ENCODE results near the gene ANKRD9. TPM values are rescaled to one million over a fixed set of nuclear protein-coding genes. Genes with fewer than 3 reads are reported as not detected.
"Not testable (repeated sequence)": the region's sequence is repeated elsewhere in the genome, so short reads cannot be mapped to it uniquely, and the experiment has no call there.

ANKRD9 gene
- total RNA-seq, 2 donors from 2014 or later = 6.0 to 6.9 TPM

- H3K4me1 Mint-ChIP-seq = peaks cover 17% of the 10 kb centered on the region
- peak overlapping the region; percentile 82 for H3K4me3 Mint-ChIP-seq
- H3K27me3 Mint-ChIP-seq = no peaks in the 10 kb centered on the region
- H3K9me3 Mint-ChIP-seq = no peaks in the 10 kb centered on the region
- ATAC-seq (replicated peaks) = no peak
- no peaks in the 10 kb centered on the region for H3K36me3 Mint-ChIP-seq (ENCODE audit: low read depth)
- peak overlapping the region; percentile 72 for H3K27ac Mint-ChIP-seq
Measured at GRCh38 chr14:102523569-102524450, 14.2 kb upstream of the ANKRD9 start.

GRCh38 chr14:102523200-102523568 lies 13.6 kb upstream of the ANKRD9 start:
- Mint-ChIP-seq H3K4me3 (peak overlapping the region; percentile 82), H3K9me3 (no peaks in the 10 kb centered on the region), H3K4me1 (peaks cover 17% of the 10 kb centered on the region), H3K36me3 (ENCODE audit: low read depth) (no peaks in the 10 kb centered on the region), H3K27me3 (no peaks in the 10 kb centered on the region), H3K27ac (peak overlapping the region; percentile 72)
- no peak for ATAC-seq (replicated peaks)

- not testable (repeated sequence) for ATAC-seq (replicated peaks); H3K27me3 Mint-ChIP-seq; H3K9me3 Mint-ChIP-seq; H3K36me3 Mint-ChIP-seq (ENCODE audit: low read depth); H3K4me1 Mint-ChIP-seq; H3K4me3 Mint-ChIP-seq; H3K27ac Mint-ChIP-seq
Measured at GRCh38 chr14:102519709-102520108, 10.1 kb upstream of the ANKRD9 start.

- ATAC-seq (replicated peaks) = no peak
- H3K27ac Mint-ChIP-seq = no peak overlapping the region
- no peaks in the 10 kb centered on the region for H3K27me3 Mint-ChIP-seq
- H3K36me3 Mint-ChIP-seq (ENCODE audit: low read depth) = no peaks in the 10 kb centered on the region
- H3K4me3 Mint-ChIP-seq = peak overlapping the region; percentile 64
- H3K9me3 Mint-ChIP-seq = no peaks in the 10 kb centered on the region
- peaks cover 3% of the 10 kb centered on the region for H3K4me1 Mint-ChIP-seq
Measured at GRCh38 chr14:102518063-102518648, 8.6 kb upstream of the ANKRD9 start.

GRCh38 chr14:102517392-102518062 lies 8.0 kb upstream of the ANKRD9 start:
- H3K4me3 Mint-ChIP-seq = peak overlapping the region; percentile 64
- peak overlapping the region; percentile 59 for H3K27ac Mint-ChIP-seq
- peak; percentile 3 for ATAC-seq (replicated peaks)
- no peaks in the 10 kb centered on the region for H3K4me1 Mint-ChIP-seq
- H3K27me3 Mint-ChIP-seq = no peaks in the 10 kb centered on the region
- H3K36me3 Mint-ChIP-seq (ENCODE audit: low read depth) = no peaks in the 10 kb centered on the region
- no peaks in the 10 kb centered on the region for H3K9me3 Mint-ChIP-seq

GRCh38 chr14:102516531-102517391 lies 7.2 kb upstream of the ANKRD9 start:
- no peaks in the 10 kb centered on the region for H3K36me3 Mint-ChIP-seq (ENCODE audit: low read depth)
- ATAC-seq (replicated peaks) = peak; percentile 84
- H3K27me3 Mint-ChIP-seq = no peaks in the 10 kb centered on the region
- peak overlapping the region; percentile 77 for H3K4me3 Mint-ChIP-seq
- H3K27ac Mint-ChIP-seq = no peak overlapping the region
- H3K4me1 Mint-ChIP-seq = no peaks in the 10 kb centered on the region
- no peaks in the 10 kb centered on the region for H3K9me3 Mint-ChIP-seq

GRCh38 chr14:102514987-102515733 lies 5.6 kb upstream of the ANKRD9 start:
- Mint-ChIP-seq H3K9me3 (no peaks in the 10 kb centered on the region), H3K27me3 (no peaks in the 10 kb centered on the region), H3K27ac (no peak overlapping the region), H3K36me3 (ENCODE audit: low read depth) (no peaks in the 10 kb centered on the region), H3K4me1 (no peaks in the 10 kb centered on the region), H3K4me3 (no peak overlapping the region)
- ATAC-seq (replicated peaks) = no peak

- no peak overlapping the region for H3K27ac Mint-ChIP-seq
- no peak for ATAC-seq (replicated peaks)
- H3K27me3 Mint-ChIP-seq = no peaks in the 10 kb centered on the region
- no peak overlapping the region for H3K4me3 Mint-ChIP-seq
- H3K9me3 Mint-ChIP-seq = no peaks in the 10 kb centered on the region
- no peaks in the 10 kb centered on the region for H3K4me1 Mint-ChIP-seq
- no peaks in the 10 kb centered on the region for H3K36me3 Mint-ChIP-seq (ENCODE audit: low read depth)
Measured at GRCh38 chr14:102513899-102514772, 4.6 kb upstream of the ANKRD9 start.

GRCh38 chr14:102512793-102513300 lies 3.3 kb upstream of the ANKRD9 start:
- Mint-ChIP-seq H3K4me1 (no peaks in the 10 kb centered on the region), H3K36me3 (ENCODE audit: low read depth) (no peaks in the 10 kb centered on the region), H3K4me3 (no peak overlapping the region), H3K9me3 (no peaks in the 10 kb centered on the region), H3K27me3 (no peaks in the 10 kb centered on the region), H3K27ac (no peak overlapping the region)
- ATAC-seq (replicated peaks) = no peak

GRCh38 chr14:102511538-102511937 lies 2.0 kb upstream of the ANKRD9 start:
- no peak overlapping the region for H3K27ac Mint-ChIP-seq
- no peak overlapping the region for H3K4me3 Mint-ChIP-seq
- no peaks in the 10 kb centered on the region for H3K27me3 Mint-ChIP-seq
- H3K9me3 Mint-ChIP-seq = no peaks in the 10 kb centered on the region
- H3K4me1 Mint-ChIP-seq = no peaks in the 10 kb centered on the region
- no peaks in the 10 kb centered on the region for H3K36me3 Mint-ChIP-seq (ENCODE audit: low read depth)
- no peak for ATAC-seq (replicated peaks)

- Mint-ChIP-seq H3K27me3 (no peaks in the 10 kb centered on the region), H3K4me3 (peak overlapping the region; percentile 74), H3K36me3 (ENCODE audit: low read depth) (no peaks in the 10 kb centered on the region), H3K4me1 (no peaks in the 10 kb centered on the region), H3K27ac (peak overlapping the region; percentile 33), H3K9me3 (no peaks in the 10 kb centered on the region)
- no peak for ATAC-seq (replicated peaks)
Measured at GRCh38 chr14:102510616-102511520, 1.3 kb upstream of the ANKRD9 start.
